NB4 (cell line): ENCODE measurements around the gene FBXW10B.
"Not testable (repeated sequence)": the region's sequence is repeated elsewhere in the genome, so short reads cannot be mapped to it uniquely, and the experiment has no call there.

Source experiments
- CTCF ChIP-seq: IDR thresholded peaks from one replicate; pipeline ENCODE4 v1.5.1; 2012; ENCODE audit warnings: low read depth, low read length
- MAX ChIP-seq: IDR thresholded peaks from 2 replicates; pipeline ENCODE4 v1.6.1; 2011; ENCODE audit warnings: low read depth, low read length
- MYC ChIP-seq: IDR thresholded peaks from 2 replicates; pipeline ENCODE4 v1.6.1; 2011; ENCODE audit warnings: low read depth, low read length
- POLR2A ChIP-seq: IDR thresholded peaks from 2 replicates; pipeline ENCODE4 v1.6.1; 2011; ENCODE audit warnings: mild to moderate bottlenecking; ENCODE audit not compliant: insufficient read length; ENCODE audit errors: extremely low read depth

GRCh38 chr17:15592960-15593359 is 26.5 kb downstream of the FBXW10B start:
- TF ChIP-seq CTCF, POLR2A, MAX, MYC: not testable (repeated sequence)
